T47D (cell line): ENCODE results near the gene CBFA2T2.
"Not testable (repeated sequence)": the region's sequence is repeated elsewhere in the genome, so short reads cannot be mapped to it uniquely, and the experiment has no call there.

Experiments used
- DNase-seq, 2 experiments: peaks; one replicate each; pipeline versions ENCODE4 v3.0.0 to v3.0.0-alpha.2; 2011 to 2012; ENCODE audit warnings: low read depth in 1 of 2, low spot score in 1 of 2
- JUND ChIP-seq: IDR thresholded peaks from 2 replicates; pipeline ENCODE4 v1.6.1; 2012; ENCODE audit warnings: low read depth
- in situ Hi-C: cut with HindIII; loops from 2 replicates; pipeline ENCODE4 v1.10.0; 2016; ENCODE audit warnings: low sequenced_read_pairs, low pct_unique_long_range_greater_than_20kb

Gene CBFA2T2

DNA sequence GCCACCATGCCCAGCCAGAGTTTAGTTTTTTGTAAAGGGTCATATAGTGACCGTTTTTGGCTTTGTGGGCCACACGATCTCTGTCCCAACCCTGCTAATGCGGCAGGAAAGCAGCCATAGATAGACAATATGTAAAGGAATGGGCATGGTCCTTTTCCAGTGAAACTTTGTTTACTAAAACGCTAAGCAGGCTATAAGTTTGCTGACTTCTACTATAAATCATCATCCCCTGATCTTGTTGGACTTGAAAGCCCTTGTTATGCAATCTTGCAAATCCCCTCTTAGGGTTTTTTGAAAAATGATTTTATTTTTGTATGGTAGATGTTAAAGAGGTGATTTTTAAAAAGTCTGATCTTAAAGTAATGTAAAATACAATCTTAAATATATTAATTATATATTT is 63.6 kb downstream of the CBFA2T2 start:
- no peak for DNase-seq
- no peak for TF ChIP-seq JUND
- in situ Hi-C loops: no loop called here

- TF ChIP-seq JUND: no peak
- in situ Hi-C loops: no loop called here
- peak; percentile 77 to 96 for DNase-seq
These were observed 65.1 kb downstream of the CBFA2T2 start for GRCh38 chr20:33554914-33555420.

DNA sequence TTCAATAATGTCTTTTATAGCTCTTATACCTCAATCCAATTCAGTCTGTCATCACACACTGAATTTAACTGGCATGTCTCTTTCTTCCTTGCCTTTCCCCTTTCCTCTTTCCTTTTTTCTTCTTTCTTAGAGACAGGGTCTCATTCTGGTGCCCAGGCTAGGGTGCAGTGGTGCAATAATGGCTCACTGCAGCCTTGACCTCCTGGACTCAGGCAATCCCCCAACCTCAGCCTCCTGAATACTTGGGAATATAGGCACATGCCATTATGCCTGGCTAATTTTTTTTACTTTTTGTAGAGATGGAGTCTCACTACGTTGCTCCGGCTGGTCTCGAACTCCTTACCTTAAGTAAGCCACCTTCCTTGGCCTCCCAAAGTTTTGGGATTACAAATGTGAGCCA is 65.9 kb downstream of the CBFA2T2 start:
- in situ Hi-C loops: no loop called here
- DNase-seq: no peak
- TF ChIP-seq JUND: no peak

- no peak for DNase-seq
- in situ Hi-C loops: no loop called here
- no peak for TF ChIP-seq JUND
These were observed 66.3 kb downstream of the CBFA2T2 start for GRCh38 chr20:33556246-33556645.

DNA sequence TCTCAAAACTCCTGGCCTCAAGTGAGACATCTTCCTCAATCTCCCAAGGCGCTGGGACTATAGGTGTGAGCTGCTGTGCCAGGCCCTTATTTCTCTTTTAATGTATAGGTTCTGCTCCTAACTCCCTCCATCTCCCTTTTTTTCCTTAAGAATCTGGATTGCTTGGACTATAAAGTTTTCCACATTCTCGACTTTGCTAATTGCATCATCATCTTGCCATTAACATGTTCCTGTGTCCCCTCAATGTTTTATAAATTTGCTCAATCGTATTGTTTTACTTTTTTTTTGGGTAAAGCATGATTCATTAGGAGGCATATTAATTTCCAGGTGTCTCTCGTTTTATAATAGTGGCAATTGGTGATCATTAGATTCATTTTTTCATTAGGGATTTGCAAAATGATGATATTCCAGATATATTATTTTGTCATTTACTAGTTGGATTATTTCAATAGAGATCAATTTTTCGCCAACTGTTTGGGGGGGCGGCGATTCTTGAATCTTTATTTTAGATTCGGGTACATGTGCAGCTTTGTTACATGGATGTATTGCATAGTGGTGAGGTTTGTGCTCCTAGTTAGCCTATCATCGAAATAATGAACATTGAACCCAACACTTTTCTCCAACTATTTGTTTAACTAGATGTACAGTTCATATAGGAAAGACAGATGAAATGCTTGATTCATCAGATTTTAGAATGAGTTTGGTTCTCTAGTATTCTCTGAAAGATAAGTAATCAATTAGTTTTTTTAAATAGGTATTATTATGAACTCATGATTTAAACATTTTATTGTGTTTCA is 68.7 kb downstream of the CBFA2T2 start:
- in situ Hi-C loops: no loop called here
- no peak for TF ChIP-seq JUND
- DNase-seq: no peak

DNA sequence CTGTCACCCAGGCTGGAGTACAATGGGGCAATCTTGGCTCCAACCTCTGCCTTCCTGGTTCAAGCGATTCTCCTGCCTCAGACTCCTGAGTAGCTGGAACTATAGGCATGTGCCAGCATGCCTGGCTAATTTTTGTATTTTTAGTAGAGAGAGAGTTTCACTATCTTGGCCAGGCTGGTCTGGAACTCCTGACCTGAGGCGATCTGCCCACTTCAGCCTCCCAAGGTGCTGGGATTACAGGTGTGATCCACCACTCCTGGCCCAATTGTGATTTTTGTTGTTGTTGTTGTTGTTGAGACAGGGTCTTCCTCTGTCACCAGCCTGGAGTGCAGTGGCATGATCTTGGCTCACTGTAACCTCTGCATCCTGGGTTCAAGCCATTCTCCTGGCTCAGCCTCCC is 69.3 kb downstream of the CBFA2T2 start:
- in situ Hi-C loops: no loop called here
- TF ChIP-seq JUND: no peak
- no peak for DNase-seq

- in situ Hi-C loops: no loop called here
- no peak for DNase-seq
- no peak for TF ChIP-seq JUND
These were observed 70.1 kb downstream of the CBFA2T2 start for GRCh38 chr20:33560026-33560425.

GRCh38 chr20:33561053-33561452 is 71.2 kb downstream of the CBFA2T2 start:
- in situ Hi-C loops: not testable (repeated sequence)

DNA sequence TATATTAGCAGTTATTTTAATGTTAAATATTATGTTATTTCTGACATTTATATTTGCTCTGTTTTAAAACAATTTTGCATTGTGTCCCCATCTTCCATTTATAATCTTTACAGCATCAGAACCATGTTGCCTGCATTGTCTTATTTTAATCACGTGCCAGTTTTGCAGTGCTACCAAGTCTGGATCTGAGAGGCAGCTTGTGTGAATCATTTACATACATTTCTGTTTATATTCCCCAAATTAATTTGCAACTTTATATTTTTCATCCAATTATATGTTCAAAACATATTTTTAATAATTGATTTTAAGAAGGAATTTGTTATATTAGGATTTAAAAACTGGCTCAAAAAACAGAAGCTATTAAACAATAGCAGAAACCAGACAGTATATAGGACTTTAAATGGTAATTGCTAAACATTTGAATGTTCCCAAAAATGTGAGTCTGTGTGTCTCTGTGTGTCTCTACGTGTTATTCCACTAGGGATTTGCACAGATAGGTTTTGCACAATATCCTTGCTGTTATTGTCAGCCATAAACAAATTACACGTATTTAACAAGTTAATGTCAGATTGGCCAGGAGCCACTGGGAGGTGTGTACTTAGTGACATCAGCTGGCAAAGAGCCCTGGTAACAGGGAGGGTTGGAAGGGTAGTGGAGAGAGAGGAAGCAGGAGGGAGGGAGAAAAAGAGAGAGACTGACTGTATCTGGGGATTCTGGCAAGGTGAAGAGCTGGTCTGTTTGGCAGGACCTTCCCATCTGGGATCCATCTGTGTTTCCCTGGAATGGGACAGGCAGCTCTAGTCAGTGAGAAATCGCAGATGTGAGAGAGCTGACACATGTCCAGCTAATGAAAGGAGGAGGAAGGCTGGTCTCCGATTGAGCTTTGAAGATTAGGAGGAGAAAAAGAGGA is 72.1 kb downstream of the CBFA2T2 start:
- in situ Hi-C loops: no loop called here
- peak; percentile 36 to 88 for DNase-seq
- peak; percentile 92 for TF ChIP-seq JUND

More at GRCh38 chr20:33561053-33561452, 71.2 kb downstream of the CBFA2T2 start:
- not testable (repeated sequence) for DNase-seq

- DNase-seq: no peak
- in situ Hi-C loops: no loop called here
- no peak for TF ChIP-seq JUND
These were observed 73.9 kb downstream of the CBFA2T2 start for GRCh38 chr20:33563788-33564187.

DNA sequence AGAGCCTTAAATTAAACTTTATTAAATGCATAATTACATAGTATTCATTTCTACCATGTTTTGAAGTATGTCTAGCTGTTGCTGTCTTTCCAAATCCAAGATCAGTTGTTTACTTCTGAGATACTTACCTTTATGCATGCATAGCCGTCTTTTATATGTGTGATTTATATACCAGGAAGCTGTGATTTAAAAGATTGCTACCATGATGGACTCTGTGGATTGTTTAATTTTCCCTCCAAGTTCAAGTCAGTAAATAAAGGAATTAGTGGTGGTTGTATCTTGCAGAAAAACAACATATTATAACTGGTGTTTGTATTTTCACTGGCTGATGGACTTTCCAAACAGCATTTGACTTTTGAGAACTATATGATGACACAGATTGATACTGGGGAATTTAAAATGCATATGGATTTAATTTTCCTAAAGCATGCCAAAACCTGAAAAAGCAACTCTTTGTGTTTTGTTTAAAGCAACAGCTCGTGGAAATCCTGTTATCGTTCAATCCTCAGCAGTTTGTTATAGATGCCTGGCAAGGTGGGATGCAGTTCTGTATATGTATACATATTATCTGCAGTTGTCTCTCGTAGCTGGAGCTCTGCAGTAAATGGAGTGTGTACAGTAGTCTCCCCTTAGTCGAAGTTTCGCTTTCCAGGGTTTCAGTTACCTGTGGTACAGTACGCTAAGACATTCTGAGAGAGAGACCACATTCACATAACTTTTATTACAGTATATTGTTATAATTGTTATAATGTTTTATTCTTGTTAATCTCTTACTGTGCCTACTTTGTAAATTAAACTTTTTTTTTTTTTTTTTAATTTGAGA is 77.1 kb downstream of the CBFA2T2 start:
- in situ Hi-C loops: no loop called here
- TF ChIP-seq JUND: peak; percentile 41; the same call in 1 of the 2 replicates
- peak; percentile 36 to 61 for DNase-seq

DNA sequence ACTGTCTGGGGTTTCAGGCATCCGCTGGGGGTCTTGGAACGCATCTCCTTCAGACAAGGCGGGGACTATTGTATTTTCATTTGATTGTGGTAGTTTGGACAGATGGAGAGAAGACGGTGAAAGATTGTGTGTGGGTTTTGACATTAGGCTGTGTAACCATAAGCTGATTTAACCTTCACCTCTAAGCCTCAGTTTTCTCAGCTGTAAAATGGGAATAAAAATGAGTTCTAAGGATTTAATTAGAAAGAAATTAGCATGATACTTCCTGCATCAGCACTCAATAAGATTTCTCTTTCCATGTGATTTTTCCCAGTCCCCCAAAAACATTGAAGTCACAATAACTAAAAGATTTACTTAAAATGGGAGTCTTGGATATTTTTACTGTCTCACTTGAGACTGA is 78.1 kb downstream of the CBFA2T2 start:
- no peak for DNase-seq
- no peak for TF ChIP-seq JUND
- in situ Hi-C loops: no loop called here

DNA sequence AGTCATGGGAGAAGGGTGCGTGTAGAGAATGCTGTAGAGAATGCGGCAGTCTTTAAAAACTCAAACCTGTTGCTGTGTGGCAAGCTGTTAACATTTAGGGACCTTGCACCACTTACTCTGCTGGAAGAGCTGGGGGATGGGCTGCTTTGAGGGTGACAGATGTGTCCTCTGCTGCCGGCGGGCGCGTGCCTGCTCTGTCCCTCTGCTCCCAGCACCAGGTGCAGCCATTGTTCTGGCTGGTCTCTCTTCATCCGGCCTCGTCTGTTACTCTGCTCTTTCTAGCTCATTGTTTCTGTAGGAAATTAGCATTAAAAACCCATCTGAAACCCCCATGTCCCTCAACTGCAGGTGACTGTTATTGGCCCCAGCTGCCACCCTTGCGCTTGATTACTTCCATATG is 78.5 kb downstream of the CBFA2T2 start:
- in situ Hi-C loops: no loop called here
- DNase-seq: no peak
- TF ChIP-seq JUND: no peak
